Lung (tissue), 16 donors: Measurements from ENCODE around the gene OR8H2. TPM values are rescaled to one million over a fixed set of nuclear protein-coding genes. Genes with fewer than 3 reads are reported as not detected.
"Not testable (repeated sequence)": the region's sequence is repeated elsewhere in the genome, so short reads cannot be mapped to it uniquely, and the experiment has no call there.

Experiments
- ATAC-seq: fragments of 200-7000 bp; cut with Tn5 transposase; one replicate; pipeline ENCODE4 v1.9.1; 2020; ENCODE audit warnings: moderate number of reproducible peaks; ENCODE audit not compliant: insufficient read depth, low FRiP score
- DNase-seq, 3 donors: peaks; one replicate each; pipeline ENCODE4 v3.0.0-alpha.2; 2013 to 2017
- H3K27ac ChIP-seq, 2 donors: one replicate each; pipeline ENCODE4 v1.5.1; 2013; ENCODE audit warnings: mild to moderate bottlenecking in 2 of 2, moderate library complexity in 2 of 2, control low read depth in 1 of 2, inconsistent platforms in 1 of 2, low read depth in 1 of 2, low read length in 1 of 2
- H3K27me3 ChIP-seq, 3 donors: one replicate each; pipeline ENCODE4 v1.5.1; 2013; ENCODE audit warnings: low read length in 2 of 3; ENCODE audit not compliant: control insufficient read depth in 3 of 3, insufficient read depth in 3 of 3
- H3K36me3 ChIP-seq, 4 donors: one replicate each; pipeline ENCODE4 v1.5.1; 2013; ENCODE audit warnings: low read length in 4 of 4, mild to moderate bottlenecking in 1 of 4, moderate library complexity in 1 of 4; ENCODE audit not compliant: control insufficient read depth in 4 of 4, insufficient read depth in 4 of 4
- H3K4me1 ChIP-seq, 5 donors: one replicate each; pipeline ENCODE4 v1.5.1; 2013; ENCODE audit warnings: low read length in 5 of 5, mild to moderate bottlenecking in 2 of 5, moderate library complexity in 1 of 5; ENCODE audit not compliant: control insufficient read depth in 5 of 5, insufficient read depth in 5 of 5
- H3K4me3 ChIP-seq: one replicate; pipeline ENCODE4 v1.5.1; 2013; ENCODE audit warnings: mild to moderate bottlenecking, control low read depth, moderate library complexity
- H3K9ac ChIP-seq, 2 donors: one replicate each; pipeline ENCODE4 v1.5.1; 2013; ENCODE audit warnings: low read length in 2 of 2, control low read depth in 1 of 2; ENCODE audit not compliant: insufficient read depth in 1 of 2
- H3K9me3 ChIP-seq, 4 donors: one replicate each; pipeline ENCODE4 v1.5.1; 2013; ENCODE audit warnings: low read length in 3 of 4, mild to moderate bottlenecking in 1 of 4, moderate library complexity in 1 of 4; ENCODE audit not compliant: control insufficient read depth in 4 of 4, insufficient read depth in 3 of 4
- CTCF ChIP-seq: IDR thresholded peaks from 2 replicates; pipeline ENCODE4 v1.5.1; 2012; ENCODE audit warnings: mild to moderate bottlenecking; ENCODE audit errors: control extremely low read depth, extremely low read depth
- WGBS, 2 donors: extraction: QIAGEN DNeasy Blood & Tissue Kit; methylation state at CpG; one replicate each; pipeline ENCODE4 v1.1.7; 2013; 5-methylcytosine and 5-hydroxymethylcytosine counted together
- long read RNA-seq, 5 donors: transcript quantifications; one replicate each; lab custom pipeline, GENCODE V29; 2026
- polyA plus RNA-seq, 2 donors: library from polyadenylated mRNA; stranded (reverse); fragments of 200-250 nt; gene quantifications; one replicate each; pipeline ENCODE4 v1.2.1, GENCODE V29; 2013
- total RNA-seq, 2 donors: library from RNA; depleted of rRNA in 1 of 2; stranded (reverse); fragments of >200 nt in 1 of 2; gene quantifications; one replicate each; pipeline ENCODE4 v1.2.1, GENCODE V29; 2014 to 2021
- donor health status: control.
- donor health status: control.
- donor health status: Bipolar disorder and iron deficiency.
- donor health status: healthy.
- donor health status: DM: yes; HTN: yes; CAD: no.

Gene OR8H2
- total RNA-seq: not detected
- polyA plus RNA-seq: not detected
- long read RNA-seq, donor 1: 0 reads
- long read RNA-seq, donor 2, partial matches to known transcripts: 0 of 1 reads
- long read RNA-seq, donor 2, other reads (novel, unspliced or antisense): 0 of 1 reads
- long read RNA-seq, donor 3: 0 reads
- long read RNA-seq, donor 4: 0 reads
- long read RNA-seq, donor 5: 0 reads

DNA sequence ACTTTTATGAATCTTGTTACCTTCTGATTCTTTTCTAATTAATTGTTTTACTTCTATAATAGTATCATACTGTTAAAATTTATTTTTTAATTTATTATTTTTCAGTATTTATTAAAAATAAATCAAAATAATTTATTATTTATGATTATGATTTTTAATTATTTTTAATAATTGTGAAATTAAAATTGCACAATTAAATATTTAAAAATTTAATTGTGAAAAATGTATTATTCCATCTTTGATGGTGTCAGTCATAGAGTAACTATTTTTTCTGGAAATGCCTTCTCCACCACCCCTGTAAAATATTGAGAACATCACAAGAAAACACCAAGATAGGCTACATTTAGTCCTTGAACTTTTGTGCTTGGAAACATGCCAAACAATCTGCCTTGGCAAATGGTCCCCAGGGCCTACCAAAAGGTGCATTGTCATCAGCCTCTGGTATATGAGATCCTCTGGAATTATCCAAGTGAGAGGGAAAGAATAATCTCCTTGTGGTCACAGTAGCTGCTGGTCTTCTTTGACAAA is at the start of gene OR8H2:
Gene OR8H2 (plus strand): TSS at position 478 of the 528 bp plus-strand sequence. CDS start 1,356 bp downstream, outside the sequence.
- no peaks in the 10 kb centered on the region for H3K4me1 ChIP-seq
- no peak for TF ChIP-seq CTCF
- ATAC-seq: no peak
- no peaks in the 10 kb centered on the region for H3K9me3 ChIP-seq
- no peaks in the 10 kb centered on the region for H3K27me3 ChIP-seq
- no peak within 1 kb of the TSS for H3K4me3 ChIP-seq
- H3K36me3 ChIP-seq: no peaks in the 10 kb centered on the region
- H3K9ac ChIP-seq: no peak within 1 kb of the TSS
- no peak for DNase-seq
- no peak within 1 kb of the TSS for H3K27ac ChIP-seq

- ATAC-seq: not testable (repeated sequence)
- WGBS, 2 donors: 40 to 42% methylated on average over 4 of the region's 4 CpGs
Measured at GRCh38 chr11:56056366-56056765, 47.1 kb upstream of the OR8H2 start.

DNA sequence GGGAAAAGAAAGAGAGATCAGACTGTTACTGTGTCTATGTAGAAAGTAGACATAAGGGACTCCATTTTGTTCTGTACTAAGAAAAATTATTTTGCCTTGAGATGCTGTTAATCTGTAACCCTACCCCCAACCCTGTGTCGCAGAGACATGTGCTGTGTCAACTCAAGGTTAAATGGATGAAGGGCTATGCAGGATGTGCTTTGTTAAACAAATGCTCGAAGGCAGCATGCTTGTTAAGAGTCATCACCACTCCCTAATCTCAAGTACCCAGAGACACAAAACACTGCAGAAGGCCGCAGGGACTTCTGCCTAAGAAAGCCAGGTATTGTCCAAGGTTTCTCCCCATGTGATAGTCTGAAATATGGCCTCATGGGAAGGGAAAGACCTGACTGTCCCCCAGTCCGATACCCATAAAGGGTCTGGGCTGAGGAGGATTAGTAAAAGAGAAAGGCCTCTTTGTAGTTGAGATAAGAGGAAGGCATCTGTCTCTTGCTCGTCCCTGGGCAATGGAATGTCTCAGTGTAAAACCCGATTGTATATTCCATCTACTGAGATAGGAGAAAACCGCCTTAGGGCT is 45.7 kb upstream of the OR8H2 start:
- H3K27ac ChIP-seq, H3K9ac ChIP-seq, H3K36me3 ChIP-seq, H3K9me3 ChIP-seq, ATAC-seq, H3K4me3 ChIP-seq, H3K4me1 ChIP-seq, H3K27me3 ChIP-seq, DNase-seq: not testable (repeated sequence)
- 28 to 31% methylated on average over 7 of the region's 7 CpGs for WGBS, 2 donors

More at GRCh38 chr11:56056366-56056765, 47.1 kb upstream of the OR8H2 start:
- not testable (repeated sequence) for H3K4me1 ChIP-seq, H3K9ac ChIP-seq, H3K27ac ChIP-seq, H3K4me3 ChIP-seq, H3K27me3 ChIP-seq, H3K9me3 ChIP-seq, H3K36me3 ChIP-seq, DNase-seq

DNA sequence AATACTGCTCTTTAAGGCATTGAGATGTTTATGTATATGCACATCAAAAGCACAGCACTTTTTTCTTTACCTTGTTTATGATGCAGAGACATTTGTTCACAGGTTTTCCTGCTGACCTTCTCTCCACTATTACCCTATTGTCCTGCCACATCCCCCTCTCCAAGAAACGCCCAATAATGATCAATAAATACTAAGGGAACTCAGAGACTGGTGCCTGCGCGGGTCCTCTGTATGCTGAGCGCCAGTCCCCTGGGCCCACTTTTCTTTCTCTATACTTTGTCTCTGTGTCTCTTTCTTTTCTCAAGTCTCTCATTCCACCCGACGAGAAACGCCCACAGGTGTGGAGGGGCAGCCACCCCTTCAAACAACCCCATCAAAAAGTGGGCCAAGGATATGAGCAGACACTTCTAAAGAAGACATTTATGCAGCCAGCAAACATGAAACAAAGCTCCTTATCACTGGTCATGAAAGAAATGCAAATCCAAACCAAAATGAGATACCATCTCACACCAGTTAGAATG is 45.2 kb upstream of the OR8H2 start:
- H3K9ac ChIP-seq, DNase-seq, H3K36me3 ChIP-seq, H3K27ac ChIP-seq, H3K27me3 ChIP-seq, H3K9me3 ChIP-seq, H3K4me1 ChIP-seq, H3K4me3 ChIP-seq, ATAC-seq: not testable (repeated sequence)
- 77% methylated on average over 7 of the region's 7 CpGs for WGBS, 2 donors

DNA sequence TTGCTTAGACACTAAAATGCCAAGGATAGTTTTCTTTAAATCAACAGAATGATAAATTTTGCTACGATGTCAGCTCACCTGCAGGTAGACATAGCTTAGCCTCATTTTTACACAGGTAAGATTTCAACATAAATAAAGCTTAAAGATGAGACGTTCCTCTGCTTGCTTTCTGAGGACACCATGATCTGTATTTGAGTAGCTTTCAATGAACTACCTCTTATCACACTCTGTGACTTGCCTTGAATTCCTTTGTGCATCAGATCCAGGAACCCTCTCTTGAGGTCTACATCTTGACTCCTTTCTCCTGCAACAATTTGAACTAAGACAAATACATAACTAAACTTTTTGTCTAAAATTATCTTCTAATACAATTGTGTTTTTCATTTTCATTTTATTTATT is 36.5 kb upstream of the OR8H2 start:
- peaks cover 0 to 2% (median under 1%) of the 10 kb centered on the region in 4 donors for H3K9me3 ChIP-seq
- ATAC-seq (no peak), DNase-seq (no peak)
- H3K36me3 ChIP-seq: no peaks in the 10 kb centered on the region
- no peak for TF ChIP-seq CTCF
- no peak overlapping the region for H3K27ac ChIP-seq
- no peaks in the 10 kb centered on the region for H3K4me1 ChIP-seq
- 68 to 82% methylated on average over 2 of the region's 2 CpGs for WGBS, 2 donors
- no peak overlapping the region for H3K4me3 ChIP-seq
- H3K27me3 ChIP-seq: no peaks in the 10 kb centered on the region
- no peak overlapping the region for H3K9ac ChIP-seq
